VCaP (cell line): ENCODE results near the gene UBE2Q2.
A peak's percentile ranks its signal among the peaks of the same experiment; 100 is the strongest.

Experiments
- H3K27ac ChIP-seq: fragments of 450-650 bp; 2 replicates; pipeline ENCODE4 v1.5.1; 2017
- CTCF ChIP-seq: fragments of 450-650 bp; conservative IDR thresholded peaks from 2 replicates; pipeline ENCODE4 v1.5.1; 2017; ENCODE audit warnings: mild to moderate bottlenecking, moderate library complexity

Gene UBE2Q2

GRCh38 chr15:75820206-75820605 is 23.0 kb upstream of the UBE2Q2 start:
- TF ChIP-seq CTCF = no peak
- no peak overlapping the region for H3K27ac ChIP-seq

GRCh38 chr15:75821786-75822345 is 21.4 kb upstream of the UBE2Q2 start:
- H3K27ac ChIP-seq = no peak overlapping the region
- no peak for TF ChIP-seq CTCF

GRCh38 chr15:75822685-75823278 is 20.5 kb upstream of the UBE2Q2 start:
- TF ChIP-seq CTCF = no peak
- no peak overlapping the region for H3K27ac ChIP-seq

- H3K27ac ChIP-seq = no peak overlapping the region
- no peak for TF ChIP-seq CTCF
Observed at GRCh38 chr15:75823860-75824613, 19.2 kb upstream of the UBE2Q2 start.

- no peak for TF ChIP-seq CTCF
- H3K27ac ChIP-seq = no peak overlapping the region
Observed at GRCh38 chr15:75827691-75828090, 15.6 kb upstream of the UBE2Q2 start.

- no peak overlapping the region for H3K27ac ChIP-seq
- no peak for TF ChIP-seq CTCF
Observed at GRCh38 chr15:75828429-75828828, 14.8 kb upstream of the UBE2Q2 start.

- no peak for TF ChIP-seq CTCF
- H3K27ac ChIP-seq = peak overlapping the region; percentile 75
Observed at GRCh38 chr15:75830910-75831805, 12.1 kb upstream of the UBE2Q2 start.
